ENCODE measurements around the gene CPLANE1.
"Not testable (repeated sequence)": the region's sequence is repeated elsewhere in the genome, so short reads cannot be mapped to it uniquely, and the experiment has no call there.

The CPLANE1 gene

DNA sequence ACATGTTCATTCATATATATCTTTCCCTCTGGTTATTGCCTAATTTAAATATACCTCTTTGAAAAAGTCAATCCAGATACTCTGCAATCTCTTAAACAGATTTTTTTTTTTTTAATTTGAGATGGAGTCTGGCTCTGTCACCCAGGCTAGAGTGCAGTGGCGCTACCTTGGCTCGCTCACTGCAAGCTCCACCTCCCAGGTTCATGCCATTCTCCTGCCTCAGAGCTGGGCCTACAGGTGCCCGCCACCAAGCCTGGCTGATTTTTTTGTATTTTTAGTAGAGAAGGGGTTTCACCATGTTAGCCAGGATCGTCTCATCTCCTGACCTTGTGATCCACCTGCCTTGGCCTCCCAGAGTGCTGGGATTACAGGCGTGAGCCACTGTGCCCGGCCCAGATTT, 28.8 kb downstream of the CPLANE1 start:
- H4K12ac ChIP-seq (ENCODE audit: low read depth, low read length); H3K4me3 ChIP-seq (ENCODE audit: low read depth, low read length); H3K79me2 ChIP-seq (ENCODE audit: control insufficient read depth, insufficient read depth, low read length, poor library complexity); H3K27ac ChIP-seq (ENCODE audit: low read depth, low read length); H3K14ac ChIP-seq (ENCODE audit: low read length); H3K27me3 ChIP-seq (ENCODE audit: insufficient read depth, low read length); H3K4me1 ChIP-seq (ENCODE audit: control insufficient read depth in 1 of 2, insufficient read depth in 2 of 2, low read length in 2 of 2); H2AK5ac ChIP-seq (ENCODE audit: low read length); H3K23ac ChIP-seq (ENCODE audit: low read length); H4K91ac ChIP-seq (ENCODE audit: low read depth, low read length); H2BK120ac ChIP-seq (ENCODE audit: insufficient read depth, low read length, poor library complexity); H3K9me3 ChIP-seq (ENCODE audit: insufficient read depth, low read depth, low read length); H2BK5ac ChIP-seq (ENCODE audit: low read depth, low read length, poor library complexity); H3K4me2 ChIP-seq (ENCODE audit: low read length); H4K8ac ChIP-seq (ENCODE audit: low read depth, low read length); H3K4ac ChIP-seq (ENCODE audit: low read depth, low read length); H3K18ac ChIP-seq (ENCODE audit: low read length); H2BK12ac ChIP-seq (ENCODE audit: low read length); H3K9ac ChIP-seq (ENCODE audit: low read length); H2AFZ ChIP-seq (ENCODE audit: insufficient read depth, low read length, poor library complexity); H3K79me1 ChIP-seq (ENCODE audit: low read length): not testable (repeated sequence)
- peak; percentile 73 to 75 for DNase-seq
- H3K36me3 ChIP-seq (ENCODE audit: control insufficient read depth in 1 of 2, insufficient read depth in 2 of 2, low read length in 2 of 2): peaks cover 12% of the 10 kb centered on the region in 2 experiments
- no CpG with 5 or more reads among the region's 6 CpGs for WGBS (ENCODE audit: extremely low coverage, insufficient coverage, insufficient read length)

DNA sequence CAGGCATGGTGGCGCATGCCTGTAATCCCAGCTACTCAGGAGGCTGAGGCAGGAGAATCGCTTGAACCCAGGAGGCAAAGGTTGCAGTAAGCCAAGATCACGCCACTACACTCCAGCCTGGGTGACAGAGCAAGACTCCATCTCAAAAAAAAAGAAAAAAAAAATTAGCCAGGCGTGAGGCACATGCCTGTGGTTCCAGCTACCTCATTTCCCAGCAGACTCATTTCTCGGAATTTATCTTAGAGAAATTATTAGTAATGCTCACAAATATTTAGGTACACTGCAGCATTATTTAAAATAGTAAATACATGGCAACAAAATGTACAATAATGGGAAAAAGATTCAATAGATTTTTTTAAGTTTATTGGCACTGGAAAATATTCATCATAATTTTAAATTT, 29.8 kb downstream of the CPLANE1 start:
- H3K27ac ChIP-seq (ENCODE audit: low read depth, low read length); H3K9me3 ChIP-seq (ENCODE audit: insufficient read depth, low read depth, low read length); H2BK120ac ChIP-seq (ENCODE audit: insufficient read depth, low read length, poor library complexity); H2AK5ac ChIP-seq (ENCODE audit: low read length); H3K4me3 ChIP-seq (ENCODE audit: low read depth, low read length); H3K4ac ChIP-seq (ENCODE audit: low read depth, low read length); H2BK5ac ChIP-seq (ENCODE audit: low read depth, low read length, poor library complexity); H3K36me3 ChIP-seq (ENCODE audit: control insufficient read depth in 1 of 2, insufficient read depth in 2 of 2, low read length in 2 of 2); H4K12ac ChIP-seq (ENCODE audit: low read depth, low read length); H3K18ac ChIP-seq (ENCODE audit: low read length); H4K91ac ChIP-seq (ENCODE audit: low read depth, low read length); H3K9ac ChIP-seq (ENCODE audit: low read length); H2AFZ ChIP-seq (ENCODE audit: insufficient read depth, low read length, poor library complexity); H3K23ac ChIP-seq (ENCODE audit: low read length); H4K8ac ChIP-seq (ENCODE audit: low read depth, low read length); H3K27me3 ChIP-seq (ENCODE audit: insufficient read depth, low read length); H3K79me1 ChIP-seq (ENCODE audit: low read length); H3K4me1 ChIP-seq (ENCODE audit: control insufficient read depth in 1 of 2, insufficient read depth in 2 of 2, low read length in 2 of 2); H2BK12ac ChIP-seq (ENCODE audit: low read length); H3K79me2 ChIP-seq (ENCODE audit: control insufficient read depth, insufficient read depth, low read length, poor library complexity); H3K4me2 ChIP-seq (ENCODE audit: low read length); H3K14ac ChIP-seq (ENCODE audit: low read length): not testable (repeated sequence)
- WGBS (ENCODE audit: extremely low coverage, insufficient coverage, insufficient read length): no CpG with 5 or more reads among the region's 5 CpGs
- peak; percentile 65 to 68 for DNase-seq

DNA sequence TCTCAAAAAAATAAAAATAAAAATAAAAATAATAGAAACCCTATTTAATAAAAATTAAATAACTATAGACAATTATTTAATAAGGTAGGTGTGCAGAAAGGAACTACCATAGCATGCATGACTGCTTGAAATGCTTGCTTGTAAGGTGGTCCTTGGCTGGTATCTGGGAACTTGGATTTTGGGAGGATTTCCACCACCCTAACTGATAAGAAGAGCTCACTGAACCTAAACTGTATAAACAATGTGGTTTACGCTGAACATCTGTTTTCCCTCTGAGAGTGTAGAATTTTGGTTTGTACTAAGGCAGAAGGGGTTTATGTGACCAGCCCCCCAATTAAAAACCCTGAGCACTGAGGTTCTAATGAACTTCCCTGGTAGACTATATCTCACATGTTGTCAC, 31.2 kb downstream of the CPLANE1 start:
- Histone ChIP-seq H2AK5ac (ENCODE audit: low read length) (no peak overlapping the region), H4K12ac (ENCODE audit: low read depth, low read length) (no peak overlapping the region), H3K9ac (ENCODE audit: low read length) (no peak overlapping the region), H4K91ac (ENCODE audit: low read depth, low read length) (no peak overlapping the region), H3K27me3 (ENCODE audit: insufficient read depth, low read length) (no peaks in the 10 kb centered on the region), H3K4me3 (ENCODE audit: low read depth, low read length) (no peak overlapping the region), H3K27ac (ENCODE audit: low read depth, low read length) (no peak overlapping the region), H3K36me3 (ENCODE audit: control insufficient read depth in 1 of 2, insufficient read depth in 2 of 2, low read length in 2 of 2) (peaks cover 6 to 10% of the 10 kb centered on the region in 2 experiments), H3K18ac (ENCODE audit: low read length) (no peak overlapping the region), H3K23ac (ENCODE audit: low read length) (no peak overlapping the region), H3K79me1 (ENCODE audit: low read length) (no peaks in the 10 kb centered on the region), H3K14ac (ENCODE audit: low read length) (no peak overlapping the region), H3K9me3 (ENCODE audit: insufficient read depth, low read depth, low read length) (no peaks in the 10 kb centered on the region), H2AFZ (ENCODE audit: insufficient read depth, low read length, poor library complexity) (no peak overlapping the region), H2BK5ac (ENCODE audit: low read depth, low read length, poor library complexity) (no peak overlapping the region), H3K79me2 (ENCODE audit: control insufficient read depth, insufficient read depth, low read length, poor library complexity) (no peaks in the 10 kb centered on the region), H2BK12ac (ENCODE audit: low read length) (no peak overlapping the region), H3K4me2 (ENCODE audit: low read length) (no peak overlapping the region), H3K4ac (ENCODE audit: low read depth, low read length) (no peak overlapping the region), H3K4me1 (ENCODE audit: control insufficient read depth in 1 of 2, insufficient read depth in 2 of 2, low read length in 2 of 2) (no peaks in the 10 kb centered on the region), H4K8ac (ENCODE audit: low read depth, low read length) (no peak overlapping the region), H2BK120ac (ENCODE audit: insufficient read depth, low read length, poor library complexity) (no peak overlapping the region)
- WGBS (ENCODE audit: extremely low coverage, insufficient coverage, insufficient read length): no CpG with 5 or more reads among the region's 1 CpG
- no peak for DNase-seq

DNA sequence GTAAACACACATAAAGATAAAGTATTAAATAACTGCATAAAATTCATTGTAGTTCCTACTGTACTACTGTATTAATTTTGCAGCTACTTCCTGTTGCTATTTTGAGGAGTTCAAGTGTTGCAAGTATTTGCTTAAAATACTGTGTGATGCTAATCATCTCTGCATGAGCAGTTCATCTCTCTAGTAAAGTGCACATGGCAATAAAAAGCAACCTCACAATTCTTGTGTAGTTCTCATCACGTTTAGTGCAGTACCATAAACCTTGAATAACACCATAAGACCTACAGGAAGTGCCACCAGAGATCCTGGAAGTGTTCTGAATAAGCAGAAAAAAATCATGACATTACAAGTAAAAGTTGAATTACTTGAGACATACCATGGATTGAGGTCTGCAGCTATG, 34.6 kb downstream of the CPLANE1 start:
- Histone ChIP-seq H3K4me2 (ENCODE audit: low read length) (no peak overlapping the region), H3K4ac (ENCODE audit: low read depth, low read length) (no peak overlapping the region), H2BK12ac (ENCODE audit: low read length) (no peak overlapping the region), H2AFZ (ENCODE audit: insufficient read depth, low read length, poor library complexity) (no peak overlapping the region), H3K9me3 (ENCODE audit: insufficient read depth, low read depth, low read length) (no peaks in the 10 kb centered on the region), H3K18ac (ENCODE audit: low read length) (no peak overlapping the region), H3K79me2 (ENCODE audit: control insufficient read depth, insufficient read depth, low read length, poor library complexity) (no peaks in the 10 kb centered on the region), H3K14ac (ENCODE audit: low read length) (no peak overlapping the region), H3K36me3 (ENCODE audit: control insufficient read depth in 1 of 2, insufficient read depth in 2 of 2, low read length in 2 of 2) (peaks cover 5 to 8% of the 10 kb centered on the region in 2 experiments), H4K8ac (ENCODE audit: low read depth, low read length) (no peak overlapping the region), H4K91ac (ENCODE audit: low read depth, low read length) (no peak overlapping the region), H2BK120ac (ENCODE audit: insufficient read depth, low read length, poor library complexity) (no peak overlapping the region), H3K79me1 (ENCODE audit: low read length) (no peaks in the 10 kb centered on the region), H2BK5ac (ENCODE audit: low read depth, low read length, poor library complexity) (no peak overlapping the region), H3K27me3 (ENCODE audit: insufficient read depth, low read length) (no peaks in the 10 kb centered on the region), H3K23ac (ENCODE audit: low read length) (no peak overlapping the region), H4K12ac (ENCODE audit: low read depth, low read length) (no peak overlapping the region), H3K4me3 (ENCODE audit: low read depth, low read length) (no peak overlapping the region), H3K4me1 (ENCODE audit: control insufficient read depth in 1 of 2, insufficient read depth in 2 of 2, low read length in 2 of 2) (peaks cover 4 to 7% of the 10 kb centered on the region in 2 experiments), H2AK5ac (ENCODE audit: low read length) (no peak overlapping the region), H3K9ac (ENCODE audit: low read length) (no peak overlapping the region), H3K27ac (ENCODE audit: low read depth, low read length) (no peak overlapping the region)
- WGBS (ENCODE audit: extremely low coverage, insufficient coverage, insufficient read length): no CpG with 5 or more reads among the region's 1 CpG
- DNase-seq: no peak
